GM23248 (cell line): ENCODE measurements around the gene VSIG1. TPM values are rescaled to one million over a fixed set of nuclear protein-coding genes. Genes with fewer than 3 reads are reported as not detected.

Experiments used
- DNase-seq: peaks from one replicate; pipeline ENCODE4 v3.0.0-alpha.2; 2015
- H2AFZ ChIP-seq: fragments of 200-600 bp; sonication (generic); 2 replicates; pipeline ENCODE4 v1.6.1; 2016; ENCODE audit warnings: antibody characterized with exemption
- H3F3A ChIP-seq: fragments of 200-600 bp; sonication (generic); 2 replicates; pipeline ENCODE4 v1.6.1; 2016; ENCODE audit warnings: mild to moderate bottlenecking, antibody characterized with exemption, mixed run types; ENCODE audit not compliant: insufficient read depth
- H3K27ac ChIP-seq: fragments of 200-600 bp; sonication (generic); 2 replicates; pipeline ENCODE4 v1.5.1; 2016; ENCODE audit warnings: mild to moderate bottlenecking
- H3K27me3 ChIP-seq: fragments of 200-600 bp; sonication (generic); replicated peaks from 2 replicates; pipeline ENCODE4 v1.6.1; 2016; ENCODE audit warnings: mild to moderate bottlenecking; ENCODE audit not compliant: insufficient read depth
- H3K36me3 ChIP-seq: fragments of 200-600 bp; sonication (generic); 2 replicates; pipeline ENCODE4 v1.6.1; 2016; ENCODE audit warnings: low read depth, mild to moderate bottlenecking
- H3K4me1 ChIP-seq: fragments of 200-600 bp; sonication (generic); 2 replicates; pipeline ENCODE4 v1.6.1; 2016; ENCODE audit warnings: mild to moderate bottlenecking; ENCODE audit not compliant: insufficient read depth
- H3K4me2 ChIP-seq: fragments of 200-600 bp; sonication (generic); one replicate; pipeline ENCODE4 v1.6.1; 2016; ENCODE audit warnings: mild to moderate bottlenecking; ENCODE audit not compliant: unreplicated experiment
- H3K4me3 ChIP-seq: fragments of 200-600 bp; sonication (generic); 2 replicates; pipeline ENCODE4 v1.5.1; 2016; ENCODE audit warnings: mild to moderate bottlenecking
- H3K79me2 ChIP-seq: fragments of 200-600 bp; sonication (generic); 2 replicates; pipeline ENCODE4 v1.6.1; 2016; ENCODE audit warnings: mild to moderate bottlenecking; ENCODE audit not compliant: insufficient read depth
- H3K9ac ChIP-seq: fragments of 200-600 bp; sonication (generic); 2 replicates; pipeline ENCODE4 v1.6.1; 2016; ENCODE audit warnings: mild to moderate bottlenecking
- H3K9me2 ChIP-seq: fragments of 200-600 bp; sonication (generic); 2 replicates; pipeline ENCODE4 v1.6.1; 2016; ENCODE audit warnings: mixed run types, mild to moderate bottlenecking, moderate library complexity; ENCODE audit not compliant: insufficient read depth
- H3K9me3 ChIP-seq: fragments of 200-600 bp; sonication (generic); one replicate; pipeline ENCODE4 v1.6.1; 2017; ENCODE audit warnings: low read depth
- H4K20me1 ChIP-seq: fragments of 200-600 bp; sonication (generic); 2 replicates; pipeline ENCODE4 v1.6.0; 2016; ENCODE audit not compliant: insufficient read depth
- EZH2 ChIP-seq: fragments of 200-600 bp; sonication (generic); IDR thresholded peaks from 2 replicates; pipeline ENCODE4 v1.6.1; 2018; ENCODE audit warnings: antibody characterized with exemption, mild to moderate bottlenecking; ENCODE audit not compliant: insufficient read depth, poor library complexity, severe bottlenecking
- EZH2phosphoT487 ChIP-seq: fragments of 200-600 bp; sonication (generic); IDR thresholded peaks from 2 replicates; pipeline ENCODE4 v1.6.1; 2018; ENCODE audit warnings: antibody characterized with exemption, moderate library complexity, mild to moderate bottlenecking, low read depth; ENCODE audit not compliant: insufficient read depth
- WGBS, 2 experiments: methylation state at CpG; one replicate each; pipeline ENCODE4 v1.1.6; 2015 to 2017; ENCODE audit warnings: low lambda C conversion rate in 2 of 2, low coverage in 1 of 2; ENCODE audit errors: missing lambda C conversion rate in 2 of 2; 5-methylcytosine and 5-hydroxymethylcytosine counted together
- in situ Hi-C: fragments of 300-500 bp; cut with MboI; formaldehyde crosslinking; loops from 2 replicates; pipeline ENCODE4 v1.15.0; 2020
- polyA plus RNA-seq: library from polyadenylated mRNA; unstranded; fragments of >200 nt; fragmentation: Nextera tagmentation; extraction: Ambion mirVana; gene quantifications from 2 replicates; pipeline ENCODE4 v1.2.1, GENCODE V29; 2016
- total RNA-seq: library from RNA; depleted of rRNA; stranded (reverse); fragments of >200 nt; shearing (Covaris generic); gene quantifications from 2 replicates; pipeline ENCODE4 v1.2.3, GENCODE V29; 2014

The VSIG1 gene
- total and polyA plus RNA-seq, 2 experiments from 2014 or later = not detected

GRCh38 chrX:108025376-108025775, 19.5 kb upstream of the VSIG1 start:
- no peaks in the 10 kb centered on the region for H4K20me1 ChIP-seq
- H3K36me3 ChIP-seq = no peaks in the 10 kb centered on the region
- no peaks in the 10 kb centered on the region for H3K9me3 ChIP-seq
- no peaks in the 10 kb centered on the region for H3K9me2 ChIP-seq
- TF ChIP-seq EZH2phosphoT487 (no peak), EZH2 (no peak)
- no peaks in the 10 kb centered on the region for H3K27me3 ChIP-seq
- H3K4me2 ChIP-seq = no peak overlapping the region
- in situ Hi-C loops = no loop called here
- no peak overlapping the region for H3K27ac ChIP-seq
- DNase-seq = no peak
- H2AFZ ChIP-seq = no peak overlapping the region
- no peak overlapping the region for H3K4me3 ChIP-seq
- H3K4me1 ChIP-seq = no peaks in the 10 kb centered on the region
- H3F3A ChIP-seq = no peaks in the 10 kb centered on the region
- no peak overlapping the region for H3K9ac ChIP-seq
- no peaks in the 10 kb centered on the region for H3K79me2 ChIP-seq
- WGBS, 2 experiments = 79 to 100% methylated on average over 1 of the region's 1 CpG

GRCh38 chrX:108025954-108026600, 18.8 kb upstream of the VSIG1 start:
- H3K4me2 ChIP-seq = no peak overlapping the region
- DNase-seq = no peak
- H3K4me1 ChIP-seq = no peaks in the 10 kb centered on the region
- no peaks in the 10 kb centered on the region for H3F3A ChIP-seq
- H2AFZ ChIP-seq = no peak overlapping the region
- H3K36me3 ChIP-seq = no peaks in the 10 kb centered on the region
- 79 to 85% methylated on average over 2 of the region's 2 CpGs for WGBS, 2 experiments
- H3K9ac ChIP-seq = no peak overlapping the region
- H3K4me3 ChIP-seq = no peak overlapping the region
- H3K9me3 ChIP-seq = no peaks in the 10 kb centered on the region
- H3K9me2 ChIP-seq = no peaks in the 10 kb centered on the region
- no peaks in the 10 kb centered on the region for H3K27me3 ChIP-seq
- TF ChIP-seq EZH2phosphoT487 (no peak), EZH2 (no peak)
- no peak overlapping the region for H3K27ac ChIP-seq
- in situ Hi-C loops = no loop called here
- no peaks in the 10 kb centered on the region for H3K79me2 ChIP-seq
- no peaks in the 10 kb centered on the region for H4K20me1 ChIP-seq

- DNase-seq = no peak
- H4K20me1 ChIP-seq = no peaks in the 10 kb centered on the region
- no peak overlapping the region for H3K9ac ChIP-seq
- no peaks in the 10 kb centered on the region for H3K79me2 ChIP-seq
- no peak overlapping the region for H3K4me2 ChIP-seq
- no peaks in the 10 kb centered on the region for H3F3A ChIP-seq
- no peak overlapping the region for H2AFZ ChIP-seq
- no peaks in the 10 kb centered on the region for H3K36me3 ChIP-seq
- H3K27ac ChIP-seq = no peak overlapping the region
- in situ Hi-C loops = no loop called here
- H3K9me2 ChIP-seq = no peaks in the 10 kb centered on the region
- TF ChIP-seq EZH2phosphoT487 (no peak), EZH2 (no peak)
- H3K9me3 ChIP-seq = no peaks in the 10 kb centered on the region
- H3K4me3 ChIP-seq = no peak overlapping the region
- WGBS, 2 experiments = 50 to 80% methylated on average over 1 of the region's 1 CpG
- H3K4me1 ChIP-seq = no peaks in the 10 kb centered on the region
- H3K27me3 ChIP-seq = no peaks in the 10 kb centered on the region
Observed at GRCh38 chrX:108028854-108029253, 16.0 kb upstream of the VSIG1 start.

- in situ Hi-C loops = no loop called here
- Histone ChIP-seq H3K79me2 (no peaks in the 10 kb centered on the region), H3K36me3 (no peaks in the 10 kb centered on the region), H2AFZ (no peak overlapping the region), H3F3A (no peaks in the 10 kb centered on the region), H3K4me2 (no peak overlapping the region), H3K9ac (no peak overlapping the region), H3K9me2 (no peaks in the 10 kb centered on the region), H3K4me1 (no peaks in the 10 kb centered on the region), H4K20me1 (no peaks in the 10 kb centered on the region), H3K27me3 (no peaks in the 10 kb centered on the region), H3K9me3 (no peaks in the 10 kb centered on the region), H3K4me3 (no peak overlapping the region), H3K27ac (no peak overlapping the region)
- no peak for DNase-seq
- TF ChIP-seq EZH2 (no peak), EZH2phosphoT487 (no peak)
- WGBS, 2 experiments = 83 to 89% methylated on average over 5 of the region's 5 CpGs
Observed at GRCh38 chrX:108029928-108030711, 14.7 kb upstream of the VSIG1 start.
